ENCODE measurements around the gene PCDH12.

Gene PCDH12

DNA sequence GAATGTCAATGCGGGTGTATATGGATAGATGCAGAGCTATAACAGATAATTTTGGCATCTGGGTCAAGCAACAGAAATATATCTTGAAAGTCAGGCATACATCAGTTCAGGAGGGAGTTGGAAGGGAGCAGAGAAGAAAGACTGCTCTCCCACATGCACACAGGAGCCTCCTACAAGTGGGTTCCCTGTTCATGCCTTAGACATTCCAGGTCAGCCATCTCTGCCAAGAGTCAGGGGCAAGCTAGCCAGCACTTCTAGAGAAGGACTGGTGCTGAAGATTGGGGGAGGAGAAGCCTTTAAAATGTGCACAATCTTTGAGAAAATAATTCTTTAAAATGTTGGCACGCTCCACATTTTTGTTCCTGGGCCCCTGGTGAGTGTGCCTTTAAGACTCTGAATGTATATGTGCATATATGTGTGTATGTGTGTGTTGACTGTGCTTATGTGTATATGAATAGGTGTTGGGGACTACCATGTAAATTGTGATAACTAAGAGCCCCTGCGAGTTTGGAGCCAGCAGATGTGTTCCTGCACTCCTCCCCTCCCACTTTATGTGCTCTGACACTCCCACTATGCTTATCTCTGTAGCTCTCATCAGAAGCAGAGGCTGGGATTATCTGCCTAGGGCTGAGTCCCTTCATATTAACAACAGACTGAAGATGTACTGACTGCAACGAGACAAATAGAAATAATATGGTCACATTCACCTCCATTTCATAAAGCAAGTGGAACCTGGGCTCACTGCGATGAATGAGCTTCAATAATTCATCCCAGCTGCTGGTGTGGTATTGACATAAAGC, 55.8 kb downstream of the PCDH12 start:
- H3K9ac ChIP-seq (ENCODE audit: low read length in 5 of 5): no peak overlapping the region
- H3K9me3 ChIP-seq (ENCODE audit: control insufficient read depth in 5 of 5, low read length in 5 of 5): peaks cover 0 to 2% (median 0%) of the 10 kb centered on the region in 5 donors
- H3K27me3 ChIP-seq (ENCODE audit: control insufficient read depth in 5 of 5, insufficient read depth in 4 of 5, low read length in 5 of 5): peaks cover 0 to 2% (median 0%) of the 10 kb centered on the region in 5 donors
- no peak overlapping the region for H3K4me3 ChIP-seq (ENCODE audit: low read depth in 1 of 5, low read length in 5 of 5)
- no peaks in the 10 kb centered on the region for H3K36me3 ChIP-seq (ENCODE audit: control insufficient read depth in 5 of 5, insufficient read depth in 5 of 5, low read length in 5 of 5)
- H3K27ac ChIP-seq (ENCODE audit: low read depth, low read length): no peak overlapping the region
- H3K4me1 ChIP-seq (ENCODE audit: control insufficient read depth in 5 of 5, insufficient read depth in 5 of 5, low read length in 5 of 5): no peaks in the 10 kb centered on the region

DNA sequence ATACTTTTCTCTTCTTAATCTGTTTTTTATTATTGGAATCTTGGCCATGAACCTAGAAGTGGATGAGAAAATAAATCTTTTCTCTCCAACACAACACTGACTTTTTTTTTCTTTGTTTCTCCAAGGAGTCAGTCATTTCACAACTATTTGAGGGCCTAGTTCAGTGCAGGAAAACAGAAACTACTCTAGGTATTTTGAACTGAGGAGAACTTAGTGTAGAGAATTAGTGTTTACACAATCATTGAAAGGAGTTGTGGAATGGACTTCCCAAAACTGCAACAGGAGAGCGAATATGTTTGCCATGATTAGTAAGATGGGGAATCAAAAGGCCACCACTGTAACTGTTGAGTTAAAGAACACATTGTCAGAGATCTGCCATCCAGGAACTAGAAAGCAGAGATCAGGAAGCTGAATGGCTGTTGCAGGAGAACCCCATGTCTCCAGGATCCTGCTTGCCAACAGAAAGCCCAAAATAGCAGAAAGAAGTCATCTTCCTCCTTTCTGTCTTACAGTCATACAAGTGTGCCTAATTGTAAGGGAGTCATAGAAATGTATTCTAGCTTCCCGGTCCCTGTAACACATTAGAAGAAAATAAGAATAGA, 59.5 kb downstream of the PCDH12 start:
- Histone ChIP-seq H3K27ac (ENCODE audit: low read depth, low read length) (no peak overlapping the region), H3K36me3 (ENCODE audit: control insufficient read depth in 5 of 5, insufficient read depth in 5 of 5, low read length in 5 of 5) (no peaks in the 10 kb centered on the region), H3K9me3 (ENCODE audit: control insufficient read depth in 5 of 5, low read length in 5 of 5) (no peaks in the 10 kb centered on the region), H3K4me1 (ENCODE audit: control insufficient read depth in 5 of 5, insufficient read depth in 5 of 5, low read length in 5 of 5) (no peaks in the 10 kb centered on the region), H3K9ac (ENCODE audit: low read length in 5 of 5) (no peak overlapping the region), H3K4me3 (ENCODE audit: low read depth in 1 of 5, low read length in 5 of 5) (no peak overlapping the region), H3K27me3 (ENCODE audit: control insufficient read depth in 5 of 5, insufficient read depth in 4 of 5, low read length in 5 of 5) (no peaks in the 10 kb centered on the region)

DNA sequence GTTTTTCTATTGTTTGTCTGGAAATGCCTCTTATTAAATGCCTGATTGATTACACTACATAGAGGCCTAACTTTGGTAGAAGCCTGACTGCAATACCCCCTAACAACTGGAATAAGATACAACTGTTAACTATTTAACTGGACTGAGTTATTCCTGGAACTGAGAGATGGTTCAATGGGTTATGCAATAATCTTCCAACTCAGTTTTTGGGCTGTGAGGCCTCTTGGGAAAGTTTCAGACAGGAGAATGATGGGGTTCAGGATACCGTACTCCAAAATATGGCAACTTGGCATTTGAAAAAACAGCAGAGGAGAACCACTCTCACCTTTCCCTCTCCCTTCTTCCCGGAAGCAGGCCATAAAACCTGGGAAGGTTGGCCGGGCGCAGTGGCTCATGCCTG, 60.6 kb downstream of the PCDH12 start:
- Histone ChIP-seq H3K9me3 (ENCODE audit: control insufficient read depth in 5 of 5, low read length in 5 of 5) (no peaks in the 10 kb centered on the region), H3K4me1 (ENCODE audit: control insufficient read depth in 5 of 5, insufficient read depth in 5 of 5, low read length in 5 of 5) (no peaks in the 10 kb centered on the region), H3K27ac (ENCODE audit: low read depth, low read length) (no peak overlapping the region), H3K4me3 (ENCODE audit: low read depth in 1 of 5, low read length in 5 of 5) (no peak overlapping the region), H3K36me3 (ENCODE audit: control insufficient read depth in 5 of 5, insufficient read depth in 5 of 5, low read length in 5 of 5) (no peaks in the 10 kb centered on the region), H3K27me3 (ENCODE audit: control insufficient read depth in 5 of 5, insufficient read depth in 4 of 5, low read length in 5 of 5) (no peaks in the 10 kb centered on the region), H3K9ac (ENCODE audit: low read length in 5 of 5) (no peak overlapping the region)

All from subcutaneous abdominal adipose tissue (tissue), 5 donors.